ENCODE data around the gene ADAMTS17.

Gene ADAMTS17

GRCh38 chr15:100166313-100166712, 175.5 kb downstream of the ADAMTS17 start:
- no peak overlapping the region for H3K4me2 ChIP-seq (ENCODE audit: low read length)
- H3K79me2 ChIP-seq (ENCODE audit: control insufficient read depth, low read length), result no peaks in the 10 kb centered on the region
- no peak for TF ChIP-seq CTCF (IDR thresholded peaks at IDR 0.05; ENCODE audit: low read depth, low read length, poor library complexity, severe bottlenecking)
- TF ChIP-seq EZH2phosphoT487 (IDR thresholded peaks at IDR 0.05; ENCODE audit: borderline replicate concordance, low read length), result no peak

GRCh38 chr15:100163961-100164360, 177.8 kb downstream of the ADAMTS17 start:
- Histone ChIP-seq H3F3A (ENCODE audit: control insufficient read depth, insufficient read depth) (no peaks in the 10 kb centered on the region), H3K79me2 (ENCODE audit: control insufficient read depth, low read length) (no peaks in the 10 kb centered on the region), H3K4me2 (ENCODE audit: low read length) (no peak overlapping the region), H3K9me2 (replicated peaks; ENCODE audit: control insufficient read depth, low read length) (no peaks in the 10 kb centered on the region), H3K27me3 (ENCODE audit: control insufficient read depth, low read length) (no peaks in the 10 kb centered on the region), H4K20me1 (ENCODE audit: control insufficient read depth, insufficient read depth, low read depth, low read length) (no peaks in the 10 kb centered on the region), H3K9me3 (ENCODE audit: control insufficient read depth, insufficient read depth, low read length) (no peaks in the 10 kb centered on the region), H3K4me3 (ENCODE audit: low read length) (no peak overlapping the region), H3K4me1 (ENCODE audit: control insufficient read depth, low read length) (no peaks in the 10 kb centered on the region), H3K27ac (ENCODE audit: low read depth, low read length) (no peak overlapping the region), H3K36me3 (ENCODE audit: control insufficient read depth, low read length) (no peaks in the 10 kb centered on the region)
- no peak for TF ChIP-seq CTCF (IDR thresholded peaks at IDR 0.05; ENCODE audit: low read depth, low read length, poor library complexity, severe bottlenecking)
- TF ChIP-seq EZH2phosphoT487 (IDR thresholded peaks at IDR 0.05; ENCODE audit: borderline replicate concordance, low read length), result no peak

More at GRCh38 chr15:100166313-100166712, 175.5 kb downstream of the ADAMTS17 start:
- no peaks in the 10 kb centered on the region for H3K36me3 ChIP-seq (ENCODE audit: control insufficient read depth, low read length)
- H3F3A ChIP-seq (ENCODE audit: control insufficient read depth, insufficient read depth), result no peaks in the 10 kb centered on the region
- no peaks in the 10 kb centered on the region for H3K27me3 ChIP-seq (ENCODE audit: control insufficient read depth, low read length)
- no peaks in the 10 kb centered on the region for H3K9me2 ChIP-seq (replicated peaks; ENCODE audit: control insufficient read depth, low read length)
- no peaks in the 10 kb centered on the region for H4K20me1 ChIP-seq (ENCODE audit: control insufficient read depth, insufficient read depth, low read depth, low read length)
- no peak overlapping the region for H3K27ac ChIP-seq (ENCODE audit: low read depth, low read length)
- peaks cover under 1% of the 10 kb centered on the region; the same call in 1 of the 2 replicates for H3K9me3 ChIP-seq (ENCODE audit: control insufficient read depth, insufficient read depth, low read length)
- no peak overlapping the region for H3K4me3 ChIP-seq (ENCODE audit: low read length)
- H3K4me1 ChIP-seq (ENCODE audit: control insufficient read depth, low read length), result no peaks in the 10 kb centered on the region

GRCh38 chr15:100160953-100161352, 180.8 kb downstream of the ADAMTS17 start:
- Histone ChIP-seq H3K9me2 (replicated peaks; ENCODE audit: control insufficient read depth, low read length) (no peaks in the 10 kb centered on the region), H3K27ac (ENCODE audit: low read depth, low read length) (no peak overlapping the region), H3K36me3 (ENCODE audit: control insufficient read depth, low read length) (no peaks in the 10 kb centered on the region), H3K4me2 (ENCODE audit: low read length) (no peak overlapping the region), H3K79me2 (ENCODE audit: control insufficient read depth, low read length) (no peaks in the 10 kb centered on the region), H3K4me1 (ENCODE audit: control insufficient read depth, low read length) (no peaks in the 10 kb centered on the region), H3F3A (ENCODE audit: control insufficient read depth, insufficient read depth) (no peaks in the 10 kb centered on the region), H4K20me1 (ENCODE audit: control insufficient read depth, insufficient read depth, low read depth, low read length) (no peaks in the 10 kb centered on the region), H3K9me3 (ENCODE audit: control insufficient read depth, insufficient read depth, low read length) (no peaks in the 10 kb centered on the region), H3K4me3 (ENCODE audit: low read length) (no peak overlapping the region), H3K27me3 (ENCODE audit: control insufficient read depth, low read length) (no peaks in the 10 kb centered on the region)
- TF ChIP-seq EZH2phosphoT487 (IDR thresholded peaks at IDR 0.05; ENCODE audit: borderline replicate concordance, low read length) (no peak), CTCF (IDR thresholded peaks at IDR 0.05; ENCODE audit: low read depth, low read length, poor library complexity, severe bottlenecking) (no peak)

Data from DOHH2 (cell line).